Right lobe of liver (tissue), 6 donors: Measurements from ENCODE around the gene GIGYF2. TPM values are rescaled to one million over a fixed set of nuclear protein-coding genes. Genes with fewer than 3 reads are reported as not detected.
"Not testable (repeated sequence)": the region's sequence is repeated elsewhere in the genome, so short reads cannot be mapped to it uniquely, and the experiment has no call there.

Experiments used
- ATAC-seq, 4 donors: fragments of 200-7000 bp; cut with Tn5 transposase; one replicate each; pipeline ENCODE4 v1.9.1; 2020; ENCODE audit warnings: mild to moderate bottlenecking in 4 of 4, moderate library complexity in 4 of 4
- DNase-seq, 3 donors: peaks; one replicate each; pipeline ENCODE4 v3.0.0-alpha.2; 2020
- H3K27ac ChIP-seq, 3 donors: fragments of 200-600 bp; one replicate each; pipeline ENCODE4 v1.8.0; 2022
- H3K27me3 ChIP-seq, 2 donors: fragments of 200-600 bp; one replicate each; pipeline ENCODE4 v1.8.0; 2022
- H3K36me3 ChIP-seq, 4 donors: fragments of 200-600 bp; sonication (generic) in 1 of 4; one replicate each; pipeline versions ENCODE4 v1.5.1 to v1.8.0; 2017 to 2022; ENCODE audit warnings: control low read depth in 1 of 4
- H3K4me1 ChIP-seq, 4 donors: fragments of 200-600 bp; sonication (generic) in 1 of 4; one replicate each; pipeline versions ENCODE4 v1.5.1 to v1.8.0; 2017 to 2022; ENCODE audit warnings: control low read depth in 1 of 4
- H3K4me3 ChIP-seq, 3 donors: fragments of 200-600 bp; one replicate each; pipeline ENCODE4 v1.8.0; 2022
- H3K9me3 ChIP-seq, 4 donors: fragments of 200-600 bp; sonication (generic) in 1 of 4; one replicate each; pipeline versions ENCODE4 v1.5.1 to v1.8.0; 2017 to 2022; ENCODE audit warnings: control low read depth in 1 of 4
- CTCF ChIP-seq, 4 donors: fragments of 200-600 bp in 3 of 4; fragments of 450-650 bp in 1 of 4; IDR thresholded peaks; one replicate each; pipeline versions ENCODE4 v1.5.1 to v1.8.0; 2016 to 2022; ENCODE audit warnings: antibody characterized with exemption in 4 of 4, mild to moderate bottlenecking in 2 of 4
- POLR2A ChIP-seq: fragments of 450-650 bp; IDR thresholded peaks from one replicate; pipeline ENCODE4 v1.6.1; 2017; ENCODE audit warnings: antibody characterized with exemption, mild to moderate bottlenecking
- WGBS: methylation state at CpG from one replicate; pipeline ENCODE4 v1.1.6; 2018; ENCODE audit warnings: low coverage, low lambda C conversion rate; ENCODE audit not compliant: insufficient coverage; ENCODE audit errors: missing lambda C conversion rate; 5-methylcytosine and 5-hydroxymethylcytosine counted together
- intact Hi-C, 2 donors: fragments of 100-400 bp; cut with DNase I; formaldehyde crosslinking; loops; one replicate each; pipeline versions ENCODE4 v1.11.2 to v1.14.1; 2022
- total RNA-seq, 6 experiments: library from RNA; depleted of rRNA in 2 of 6; stranded (reverse); fragments of >200 nt in 2 of 6; fragmentation: NEBNext Ultra II Directional in 3 of 6; extraction: Animal tissue kit (Norgen Biotek cat#: 25700) in 3 of 6; gene quantifications; one replicate each; pipeline versions ENCODE4 v1.1.0 to v1.2.4, GENCODE V29; 2016 to 2023
- donor health status: DM: no; HTN: yes; CAD: no.
- donor health status: DM: no; HTN: no; CAD: no.
- donor health status: DM: no; HTN: no; CAD: no.
- donor health status: DM: no; HTN: yes; CAD: no.
- donor health status: DM: no; HTN: yes; CAD: no.

The GIGYF2 gene
- total RNA-seq, 6 experiments from 2014 or later = 25.7 to 35.0 (median 32.6) TPM

- TF ChIP-seq CTCF (IDR thresholded peaks at IDR 0.05) (no peak), POLR2A (no peak)
- no peak overlapping the region for H3K4me3 ChIP-seq
- DNase-seq = no peak
- WGBS = 73% methylated on average over 2 of the region's 2 CpGs
- no peaks in the 10 kb centered on the region for H3K9me3 ChIP-seq
- no peak for ATAC-seq
- H3K4me1 ChIP-seq = peaks cover 0 to 46% (median 11%) of the 10 kb centered on the region in 4 donors
- intact Hi-C loops = no loop called here
- no peak overlapping the region for H3K27ac ChIP-seq
- H3K27me3 ChIP-seq = no peaks in the 10 kb centered on the region
- peaks cover 0 to 5% (median 0%) of the 10 kb centered on the region in 4 donors for H3K36me3 ChIP-seq
Measured at GRCh38 chr2:232699110-232699509, 2.0 kb downstream of the GIGYF2 start.

GRCh38 chr2:232700154-232700553, 3.0 kb downstream of the GIGYF2 start:
- no peak overlapping the region for H3K27ac ChIP-seq
- peaks cover 0 to 7% (median 0%) of the 10 kb centered on the region in 4 donors for H3K36me3 ChIP-seq
- H3K4me3 ChIP-seq = no peak overlapping the region
- no peaks in the 10 kb centered on the region for H3K9me3 ChIP-seq
- TF ChIP-seq CTCF (IDR thresholded peaks at IDR 0.05) (no peak), POLR2A (no peak)
- 69% methylated on average over 1 of the region's 1 CpG for WGBS
- DNase-seq (no peak), ATAC-seq (no peak)
- H3K27me3 ChIP-seq = no peaks in the 10 kb centered on the region
- intact Hi-C loops = no loop called here
- H3K4me1 ChIP-seq = peaks cover 0 to 46% (median 11%) of the 10 kb centered on the region in 4 donors

GRCh38 chr2:232707076-232707475, 9.9 kb downstream of the GIGYF2 start:
- H3K4me3 ChIP-seq = no peak overlapping the region
- intact Hi-C loops = no loop called here
- H3K27me3 ChIP-seq = no peaks in the 10 kb centered on the region
- no peak for DNase-seq
- no peaks in the 10 kb centered on the region for H3K4me1 ChIP-seq
- 91% methylated on average over 4 of the region's 4 CpGs for WGBS
- ATAC-seq = no peak
- peaks cover 0 to 39% (median 5%) of the 10 kb centered on the region in 4 donors for H3K36me3 ChIP-seq
- no peak for TF ChIP-seq POLR2A
- TF ChIP-seq CTCF (IDR thresholded peaks at IDR 0.05) = no peak
- no peak overlapping the region for H3K27ac ChIP-seq
- H3K9me3 ChIP-seq = no peaks in the 10 kb centered on the region

GRCh38 chr2:232713505-232713904, 16.4 kb downstream of the GIGYF2 start:
- H3K4me1 ChIP-seq = peaks cover 0 to 4% (median 0%) of the 10 kb centered on the region in 4 donors
- DNase-seq = no peak
- TF ChIP-seq POLR2A (no peak), CTCF (IDR thresholded peaks at IDR 0.05) (no peak)
- H3K9me3 ChIP-seq = no peaks in the 10 kb centered on the region
- intact Hi-C loops = no loop called here
- no peak overlapping the region for H3K27ac ChIP-seq
- H3K27me3 ChIP-seq = no peaks in the 10 kb centered on the region
- peaks cover 0 to 10% (median 0%) of the 10 kb centered on the region in 4 donors for H3K36me3 ChIP-seq
- no peak for ATAC-seq
- H3K4me3 ChIP-seq = no peak overlapping the region

- H3K4me3 ChIP-seq = no peak overlapping the region
- no peak for DNase-seq
- no peak overlapping the region for H3K27ac ChIP-seq
- TF ChIP-seq CTCF (IDR thresholded peaks at IDR 0.05) (no peak), POLR2A (no peak)
- intact Hi-C loops = no loop called here
- ATAC-seq = no peak
- peaks cover 0 to 4% (median 0%) of the 10 kb centered on the region in 4 donors for H3K4me1 ChIP-seq
- WGBS = 88% methylated on average over 3 of the region's 3 CpGs
- no peaks in the 10 kb centered on the region for H3K9me3 ChIP-seq
- H3K27me3 ChIP-seq = no peaks in the 10 kb centered on the region
- peaks cover 0 to 8% (median 0%) of the 10 kb centered on the region in 4 donors for H3K36me3 ChIP-seq
Measured at GRCh38 chr2:232714969-232715368, 17.8 kb downstream of the GIGYF2 start.

GRCh38 chr2:232720056-232720455, 22.9 kb downstream of the GIGYF2 start:
- intact Hi-C loops, H3K27me3 ChIP-seq, H3K27ac ChIP-seq, H3K4me1 ChIP-seq, ATAC-seq, H3K4me3 ChIP-seq, DNase-seq, H3K9me3 ChIP-seq: not testable (repeated sequence)
- peaks cover 0 to 21% (median under 1%) of the 10 kb centered on the region in 4 donors for H3K36me3 ChIP-seq
